Right lobe of liver (tissue), 6 donors: Measurements from ENCODE around the gene ACP7. TPM values are rescaled to one million over a fixed set of nuclear protein-coding genes. Genes with fewer than 3 reads are reported as not detected.
"Not testable (repeated sequence)": the region's sequence is repeated elsewhere in the genome, so short reads cannot be mapped to it uniquely, and the experiment has no call there.

Experiments used
- ATAC-seq, 4 donors: fragments of 200-7000 bp; cut with Tn5 transposase; one replicate each; pipeline ENCODE4 v1.9.1; 2020; ENCODE audit warnings: mild to moderate bottlenecking in 4 of 4, moderate library complexity in 4 of 4
- DNase-seq, 3 donors: peaks; one replicate each; pipeline ENCODE4 v3.0.0-alpha.2; 2020
- H3K27ac ChIP-seq, 3 donors: fragments of 200-600 bp; one replicate each; pipeline ENCODE4 v1.8.0; 2022
- H3K27me3 ChIP-seq, 2 donors: fragments of 200-600 bp; one replicate each; pipeline ENCODE4 v1.8.0; 2022
- H3K36me3 ChIP-seq, 4 donors: fragments of 200-600 bp; sonication (generic) in 1 of 4; one replicate each; pipeline versions ENCODE4 v1.5.1 to v1.8.0; 2017 to 2022; ENCODE audit warnings: control low read depth in 1 of 4
- H3K4me1 ChIP-seq, 4 donors: fragments of 200-600 bp; sonication (generic) in 1 of 4; one replicate each; pipeline versions ENCODE4 v1.5.1 to v1.8.0; 2017 to 2022; ENCODE audit warnings: control low read depth in 1 of 4
- H3K4me3 ChIP-seq, 3 donors: fragments of 200-600 bp; one replicate each; pipeline ENCODE4 v1.8.0; 2022
- H3K9me3 ChIP-seq, 4 donors: fragments of 200-600 bp; sonication (generic) in 1 of 4; one replicate each; pipeline versions ENCODE4 v1.5.1 to v1.8.0; 2017 to 2022; ENCODE audit warnings: control low read depth in 1 of 4
- POLR2A ChIP-seq: fragments of 450-650 bp; IDR thresholded peaks from one replicate; pipeline ENCODE4 v1.6.1; 2017; ENCODE audit warnings: antibody characterized with exemption, mild to moderate bottlenecking
- WGBS: methylation state at CpG from one replicate; pipeline ENCODE4 v1.1.6; 2018; ENCODE audit warnings: low coverage, low lambda C conversion rate; ENCODE audit not compliant: insufficient coverage; ENCODE audit errors: missing lambda C conversion rate; 5-methylcytosine and 5-hydroxymethylcytosine counted together
- intact Hi-C, 2 donors: fragments of 100-400 bp; cut with DNase I; formaldehyde crosslinking; loops; one replicate each; pipeline versions ENCODE4 v1.11.2 to v1.14.1; 2022
- total RNA-seq, 6 experiments: library from RNA; depleted of rRNA in 2 of 6; stranded (reverse); fragments of >200 nt in 2 of 6; fragmentation: NEBNext Ultra II Directional in 3 of 6; extraction: Animal tissue kit (Norgen Biotek cat#: 25700) in 3 of 6; gene quantifications; one replicate each; pipeline versions ENCODE4 v1.1.0 to v1.2.4, GENCODE V29; 2016 to 2023
- TF ChIP-seq, protein P1 (sequence below), 4 donors: fragments of 200-600 bp in 3 of 4; fragments of 450-650 bp in 1 of 4; IDR thresholded peaks; one replicate each; pipeline versions ENCODE4 v1.5.1 to v1.8.0; 2016 to 2022; ENCODE audit warnings: antibody characterized with exemption in 4 of 4, mild to moderate bottlenecking in 2 of 4
- donor health status: DM: no; HTN: yes; CAD: no.
- donor health status: DM: no; HTN: no; CAD: no.
- donor health status: DM: no; HTN: no; CAD: no.
- donor health status: DM: no; HTN: yes; CAD: no.
- donor health status: DM: no; HTN: yes; CAD: no.

Gene ACP7
- total RNA-seq, 6 experiments from 2014 or later = not detected

GRCh38 chr19:39115105-39115847 is 31.1 kb downstream of the ACP7 start:
- intact Hi-C loops = no loop called here
- ATAC-seq (no peak), DNase-seq (no peak)
- Histone ChIP-seq H3K4me3 (no peak overlapping the region), H3K9me3 (no peaks in the 10 kb centered on the region), H3K36me3 (no peaks in the 10 kb centered on the region), H3K27ac (no peak overlapping the region), H3K4me1 (peaks cover 0 to 10% (median 4%) of the 10 kb centered on the region in 4 donors), H3K27me3 (no peaks in the 10 kb centered on the region)
- TF ChIP-seq, protein P1, sequence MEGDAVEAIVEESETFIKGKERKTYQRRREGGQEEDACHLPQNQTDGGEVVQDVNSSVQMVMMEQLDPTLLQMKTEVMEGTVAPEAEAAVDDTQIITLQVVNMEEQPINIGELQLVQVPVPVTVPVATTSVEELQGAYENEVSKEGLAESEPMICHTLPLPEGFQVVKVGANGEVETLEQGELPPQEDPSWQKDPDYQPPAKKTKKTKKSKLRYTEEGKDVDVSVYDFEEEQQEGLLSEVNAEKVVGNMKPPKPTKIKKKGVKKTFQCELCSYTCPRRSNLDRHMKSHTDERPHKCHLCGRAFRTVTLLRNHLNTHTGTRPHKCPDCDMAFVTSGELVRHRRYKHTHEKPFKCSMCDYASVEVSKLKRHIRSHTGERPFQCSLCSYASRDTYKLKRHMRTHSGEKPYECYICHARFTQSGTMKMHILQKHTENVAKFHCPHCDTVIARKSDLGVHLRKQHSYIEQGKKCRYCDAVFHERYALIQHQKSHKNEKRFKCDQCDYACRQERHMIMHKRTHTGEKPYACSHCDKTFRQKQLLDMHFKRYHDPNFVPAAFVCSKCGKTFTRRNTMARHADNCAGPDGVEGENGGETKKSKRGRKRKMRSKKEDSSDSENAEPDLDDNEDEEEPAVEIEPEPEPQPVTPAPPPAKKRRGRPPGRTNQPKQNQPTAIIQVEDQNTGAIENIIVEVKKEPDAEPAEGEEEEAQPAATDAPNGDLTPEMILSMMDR (IDR thresholded peaks at IDR 0.05) = no peak
- no peak for TF ChIP-seq POLR2A
- 75% methylated on average over 5 of the region's 11 CpGs for WGBS

DNA sequence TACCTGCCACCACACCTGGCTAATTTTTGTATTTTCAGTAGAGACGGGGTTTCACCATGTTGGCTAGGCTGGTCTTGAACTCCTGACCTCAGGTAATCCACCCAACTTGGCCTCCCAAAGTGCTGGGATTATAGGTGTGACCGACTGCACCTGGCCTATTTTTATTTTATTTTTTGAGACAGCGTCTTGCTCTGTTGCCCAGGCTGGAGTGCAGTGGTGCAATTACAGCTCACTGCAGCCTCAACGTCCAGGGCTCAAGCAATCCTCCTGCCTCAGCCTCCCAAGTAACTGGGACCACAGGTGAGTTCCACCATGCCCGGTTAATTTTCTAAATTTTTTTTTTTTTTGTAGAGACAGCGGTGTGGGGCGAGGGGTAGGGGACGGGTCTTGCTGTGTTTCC is 32.9 kb downstream of the ACP7 start:
- 76% methylated on average over 5 of the region's 8 CpGs for WGBS
- ATAC-seq, DNase-seq, H3K36me3 ChIP-seq, H3K27ac ChIP-seq, H3K27me3 ChIP-seq, H3K4me3 ChIP-seq, H3K4me1 ChIP-seq, intact Hi-C loops, H3K9me3 ChIP-seq: not testable (repeated sequence)

DNA sequence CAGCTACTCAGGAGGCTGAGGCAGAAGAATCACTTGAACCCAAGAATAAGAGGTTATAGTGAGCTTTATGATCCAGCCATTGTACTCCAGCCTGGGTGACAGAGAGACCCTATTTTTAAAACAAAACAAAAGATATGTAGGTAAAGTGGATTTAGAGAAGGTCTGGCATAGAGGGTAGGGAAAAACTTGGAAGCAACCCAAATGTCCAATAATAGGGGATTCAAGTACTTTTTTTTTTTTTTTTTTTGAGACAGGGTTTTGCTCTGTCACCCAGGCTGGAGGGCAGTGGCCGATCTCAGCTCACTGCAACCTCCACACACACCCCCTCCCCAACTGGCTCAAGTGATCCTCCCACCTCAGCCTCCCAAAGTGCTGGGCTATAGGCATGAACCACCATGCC is 35.7 kb downstream of the ACP7 start:
- no peak for TF ChIP-seq POLR2A
- TF ChIP-seq, protein P1 (IDR thresholded peaks at IDR 0.05) = no peak

DNA sequence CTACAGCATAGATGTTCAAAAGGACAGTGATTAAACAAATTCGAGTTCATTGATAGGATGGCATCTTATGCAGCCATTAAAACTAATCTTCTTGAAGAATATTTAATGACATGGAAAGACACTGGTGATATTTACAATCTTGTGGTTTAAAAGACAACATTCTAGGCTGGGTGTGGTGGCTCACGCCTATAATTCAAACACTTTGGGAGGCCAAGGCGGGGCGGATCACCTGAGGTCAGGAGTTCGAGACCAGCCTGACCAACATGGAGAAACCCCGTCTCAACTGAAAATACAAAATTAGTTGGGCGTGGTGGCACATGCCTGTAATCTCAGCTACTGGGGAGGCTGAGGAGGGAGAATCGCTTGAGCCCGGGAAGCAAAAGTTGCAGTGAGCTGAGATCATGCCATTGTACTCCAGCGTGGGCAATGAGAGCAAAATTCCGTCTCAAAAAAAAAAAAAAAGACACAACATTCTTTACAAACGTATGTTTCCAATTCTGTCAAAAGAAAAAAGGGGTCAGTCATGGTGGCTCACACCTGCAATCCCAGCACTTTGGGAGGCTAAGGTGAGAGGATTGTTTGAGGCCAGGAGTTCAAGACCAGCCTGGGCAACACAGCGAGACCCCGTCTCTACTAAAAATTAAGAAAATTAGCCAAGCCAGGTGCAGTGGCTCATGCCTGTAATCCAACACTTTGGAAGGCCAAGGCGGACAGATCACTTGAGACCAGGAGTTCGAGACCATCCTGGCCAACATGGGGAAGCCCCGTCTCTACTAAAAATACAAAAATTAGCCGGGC is 39.0 kb downstream of the ACP7 start:
- ATAC-seq = no peak
- TF ChIP-seq, protein P1 (IDR thresholded peaks at IDR 0.05) = no peak
- TF ChIP-seq POLR2A = no peak
- no peak overlapping the region for H3K27ac ChIP-seq
- H3K4me1 ChIP-seq = peaks cover 0 to 23% (median 10%) of the 10 kb centered on the region in 4 donors
- no peak for DNase-seq
- H3K36me3 ChIP-seq = no peaks in the 10 kb centered on the region
- no peak overlapping the region for H3K4me3 ChIP-seq
- no peaks in the 10 kb centered on the region for H3K9me3 ChIP-seq
- intact Hi-C loops = loop anchor here in 1 of 2 donors (5.0 kb wide), 1 partner anchor 204 kb away; no protein-coding TSS in a partner anchor
- WGBS = 73% methylated on average over 16 of the region's 18 CpGs
- H3K27me3 ChIP-seq = no peaks in the 10 kb centered on the region

More for the DNA sequence above, 35.7 kb downstream of the ACP7 start:
- Histone ChIP-seq H3K9me3 (no peaks in the 10 kb centered on the region), H3K27me3 (no peaks in the 10 kb centered on the region), H3K27ac (no peak overlapping the region), H3K36me3 (no peaks in the 10 kb centered on the region), H3K4me3 (no peak overlapping the region), H3K4me1 (peaks cover 0 to 2% (median under 1%) of the 10 kb centered on the region in 4 donors)
- intact Hi-C loops = loop anchor here in 1 of 2 donors (5.0 kb wide), 1 partner anchor 207 kb away; no protein-coding TSS in a partner anchor
- WGBS = 78% methylated on average over 1 of the region's 1 CpG
- ATAC-seq (no peak), DNase-seq (no peak)
